Measurements from ENCODE around the gene ATP7B. TPM values are rescaled to one million over a fixed set of nuclear protein-coding genes. Genes with fewer than 3 reads are reported as not detected.

ATP7B gene
- total and polyA plus RNA-seq, 2 donors (not counting 3 experiments of a cell fraction or from before 2014, with no cell fraction given): 4.2 to 8.0 TPM

DNA sequence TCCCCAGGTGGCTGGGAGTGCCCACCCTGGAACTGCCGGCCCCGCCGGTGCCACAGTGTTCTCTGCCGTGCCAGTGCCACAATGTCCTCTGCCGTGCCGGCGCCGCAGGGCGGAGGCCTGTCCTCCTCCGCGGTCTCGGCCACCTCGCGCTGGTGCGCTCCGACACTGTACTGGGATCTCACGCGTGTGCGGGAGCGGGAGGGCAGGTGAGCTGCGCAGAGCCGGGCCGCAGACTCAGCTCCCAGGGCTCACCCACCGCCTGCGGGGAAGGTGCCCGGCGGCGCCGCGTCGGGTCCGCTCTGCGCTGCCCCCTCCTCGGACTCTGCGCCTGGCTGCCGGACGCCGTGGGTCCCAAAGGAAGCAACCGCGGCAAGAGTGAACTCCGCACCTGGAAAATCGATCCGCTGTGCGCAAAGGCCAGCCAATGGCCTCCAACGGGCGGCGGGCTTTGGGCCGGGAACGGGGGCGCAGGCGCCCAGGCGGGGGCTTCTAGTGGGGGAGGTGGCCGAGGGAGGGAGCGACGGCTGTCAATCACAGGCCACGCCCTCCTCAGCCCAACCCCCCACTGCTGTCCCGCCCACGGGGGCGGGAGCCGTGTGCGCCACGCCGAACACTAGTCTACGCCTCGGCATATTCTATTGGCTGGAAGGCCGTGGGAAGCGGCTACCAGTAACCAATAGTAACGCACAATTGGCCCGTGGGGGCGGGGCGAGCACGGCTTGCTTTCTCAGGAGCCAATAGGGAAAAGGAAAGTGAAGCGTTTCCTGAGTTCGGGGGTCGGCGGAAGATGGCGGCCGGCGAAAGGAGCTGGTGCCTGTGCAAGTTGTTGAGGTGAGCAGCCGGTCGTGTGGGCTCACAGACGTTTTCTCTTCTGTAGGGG is 622 bp upstream of the ATP7B start, which contains the start of gene ALG11:
Gene ALG11, plus strand, starts transcription at position 767 of the 880 bp plus-strand sequence. Its CDS starts 21 bp downstream, at position 788.
- dilution Hi-C loops (cut with MboI; ENCODE audit: extremely low pct_ligation_motif_present, low sequenced_read_pairs): no loop called here
- Histone ChIP-seq H3K27ac (ENCODE audit: insufficient read depth, low read depth, low read length) (peak within 1 kb of the TSS; percentile 72), H3K36me3 (ENCODE audit: control insufficient read depth in 2 of 2, extremely low read depth in 1 of 2, insufficient read depth in 2 of 2, low read length in 2 of 2) (no peaks in the 10 kb centered on the region), H3K79me2 (ENCODE audit: control insufficient read depth, insufficient read depth, low read length) (peaks cover 29% of the 10 kb centered on the region), H3K4me1 (ENCODE audit: control insufficient read depth, extremely low read depth, insufficient read depth, low read length) (peaks cover 14% of the 10 kb centered on the region), H4K20me1 (replicated peaks; ENCODE audit: control insufficient read depth, extremely low read depth, insufficient read depth, low read length) (no peaks in the 10 kb centered on the region), H3K27me3 (ENCODE audit: control insufficient read depth in 2 of 2, insufficient read depth in 2 of 2, low read length in 2 of 2) (peaks cover 13 to 14% of the 10 kb centered on the region in 2 experiments), H3K9ac (replicated peaks; ENCODE audit: extremely low read depth, insufficient read depth, low read length) (peak within 1 kb of the TSS; percentile 91), H3K4me3 (replicated peaks in 1 of 3; ENCODE audit: insufficient read depth in 1 of 3, low read depth in 1 of 3, low read length in 3 of 3) (peak within 1 kb of the TSS; percentile 51 to 88 (median 74)), H3K9me3 (replicated peaks; ENCODE audit: control insufficient read depth, insufficient read depth, low read length) (no peaks in the 10 kb centered on the region), H3K4me2 (ENCODE audit: insufficient read depth, low read length) (peak within 1 kb of the TSS; percentile 89), H2AFZ (ENCODE audit: low read depth, low read length) (peak within 1 kb of the TSS; percentile 94), H3K9me1 (replicated peaks; ENCODE audit: control insufficient read depth, extremely low read depth, insufficient read depth, low read length) (no peaks in the 10 kb centered on the region)
- peak; percentile 100 for DNase-seq (ENCODE audit: low read depth, low spot score)
- no peak for TF ChIP-seq CTCF (IDR thresholded peaks at IDR 0.05; ENCODE audit: extremely low read depth in 1 of 2, insufficient read depth in 1 of 2, low read depth in 1 of 2, low read length in 2 of 2)
- TF ChIP-seq POLR2A (IDR thresholded peaks at IDR 0.05; ENCODE audit: low read depth, low read length): peak; percentile 89
- TF ChIP-seq JUN (IDR thresholded peaks at IDR 0.05; ENCODE audit: borderline replicate concordance, insufficient read depth, insufficient read length, low read depth): no peak
- TF ChIP-seq GATA2 (IDR thresholded peaks at IDR 0.05; ENCODE audit: insufficient read depth, insufficient read length, low read depth, low read length): no peak
- no peak for TF ChIP-seq FOS (IDR thresholded peaks at IDR 0.05; ENCODE audit: borderline replicate concordance, insufficient read depth, low read length)
- TF ChIP-seq MAX (IDR thresholded peaks at IDR 0.05; ENCODE audit: insufficient read depth, insufficient read length): no peak
- peak; percentile 66 for TF ChIP-seq POLR2AphosphoS5 (IDR thresholded peaks at IDR 0.05; ENCODE audit: insufficient read depth, low read depth, low read length)
- no peak for TF ChIP-seq MYC (IDR thresholded peaks at IDR 0.05; ENCODE audit: low read depth, low read length)
- TF ChIP-seq EZH2 (IDR thresholded peaks at IDR 0.05; ENCODE audit: borderline replicate concordance, low read depth, low read length, severe bottlenecking): no peak
- CTCF ChIA-PET: interaction anchor here (0.9 to 1.6 kb wide), 9 partner anchors 10 to 439 kb away, joined by 3 to 7 read pairs (median 3); partner anchors contain the start of genes NEK5 and TMEM272
- intact Hi-C loops (cut with micrococcal nuclease): loop anchor here (1.0 to 5.0 kb wide), 7 partner anchors 11 to 559 kb away; partner anchors contain the start of genes DHRS12, INTS6 and WDFY2
- BruUV-seq (replicated peaks): no TSS peak
- POLR2A ChIA-PET: no interaction called here
- FAIRE-seq: peak; percentile 94
